Effector CD8-positive, alpha-beta T cell (primary cell): ENCODE data around the gene PCSK5.
"Not testable (repeated sequence)": the region's sequence is repeated elsewhere in the genome, so short reads cannot be mapped to it uniquely, and the experiment has no call there.

Experiments used
- DNase-seq: peaks from one replicate; lab custom pipeline; 2025; lab: John Stamatoyannopoulos, UW
- total RNA-seq, 4 experiments: gene quantifications; one replicate each; lab custom pipeline; 2026; lab: John Stamatoyannopoulos, UW

Gene PCSK5
- total RNA-seq = 0.91 to 6.7 (median 3.3) reads per million in 4 experiments

DNA sequence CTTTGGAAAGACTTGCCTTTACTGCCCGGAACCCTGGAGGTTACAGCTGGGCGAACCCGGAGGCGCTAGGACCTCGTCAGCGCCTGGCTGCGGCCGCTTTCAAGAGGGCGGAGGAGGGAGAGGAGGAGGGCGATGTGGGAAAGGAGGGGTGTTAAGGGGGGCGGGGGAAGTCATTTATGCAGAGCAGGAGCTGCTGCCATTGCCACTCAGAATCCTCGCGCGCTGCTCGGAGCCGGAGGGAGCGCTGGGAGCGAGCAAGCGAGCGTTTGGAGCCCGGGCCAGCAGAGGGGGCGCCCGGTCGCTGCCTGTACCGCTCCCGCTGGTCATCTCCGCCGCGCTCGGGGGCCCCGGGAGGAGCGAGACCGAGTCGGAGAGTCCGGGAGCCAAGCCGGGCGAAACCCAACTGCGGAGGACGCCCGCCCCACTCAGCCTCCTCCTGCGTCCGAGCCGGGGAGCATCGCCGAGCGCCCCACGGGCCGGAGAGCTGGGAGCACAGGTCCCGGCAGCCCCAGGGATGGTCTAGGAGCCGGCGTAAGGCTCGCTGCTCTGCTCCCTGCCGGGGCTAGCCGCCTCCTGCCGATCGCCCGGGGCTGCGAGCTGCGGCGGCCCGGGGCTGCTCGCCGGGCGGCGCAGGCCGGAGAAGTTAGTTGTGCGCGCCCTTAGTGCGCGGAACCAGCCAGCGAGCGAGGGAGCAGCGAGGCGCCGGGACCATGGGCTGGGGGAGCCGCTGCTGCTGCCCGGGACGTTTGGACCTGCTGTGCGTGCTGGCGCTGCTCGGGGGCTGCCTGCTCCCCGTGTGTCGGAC is at the start of gene PCSK5:
Gene PCSK5, plus strand, starts transcription at position 202 of the 805 bp plus-strand sequence. Its CDS starts 509 bp downstream, at position 711.
- peak; percentile 83 for DNase-seq

DNA sequence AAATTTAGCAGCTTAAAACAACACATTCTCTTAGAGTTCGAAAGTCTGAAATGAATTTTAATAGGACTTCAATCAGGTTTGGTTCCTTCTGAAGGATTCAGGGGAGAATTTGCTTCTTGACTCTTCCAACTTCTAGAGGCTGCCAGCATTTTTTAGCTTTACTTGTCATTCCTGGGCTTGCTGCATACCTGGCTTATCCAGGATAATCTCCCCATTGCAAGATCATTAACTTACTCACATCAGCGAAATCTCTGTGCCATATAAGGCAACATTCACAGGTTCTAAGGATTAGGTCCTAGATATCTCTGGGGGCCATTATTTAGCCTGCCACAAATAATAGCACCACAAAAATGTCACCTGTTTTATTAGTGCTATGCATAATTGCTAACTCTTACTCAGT is 46.2 kb upstream of the PCSK5 start:
- DNase-seq = no peak

DNA sequence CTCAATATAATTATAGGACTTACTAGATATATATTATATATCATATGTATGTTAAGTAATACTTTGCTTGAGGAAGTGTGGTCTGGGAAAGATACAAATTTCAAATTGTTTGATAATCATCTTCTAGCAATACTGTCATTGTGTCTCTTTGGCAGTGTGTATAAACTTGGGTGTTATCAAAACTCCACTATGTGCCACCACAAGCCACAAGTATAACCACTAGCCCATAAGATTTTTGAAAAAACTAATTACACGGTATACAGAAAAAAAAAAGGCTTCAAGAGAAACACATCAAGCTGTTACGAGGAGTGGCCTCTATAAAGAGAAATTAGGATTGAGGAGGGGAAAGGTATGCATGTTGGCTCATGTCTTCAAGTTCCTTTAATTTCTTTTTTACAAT is 44.7 kb upstream of the PCSK5 start:
- no peak for DNase-seq

DNA sequence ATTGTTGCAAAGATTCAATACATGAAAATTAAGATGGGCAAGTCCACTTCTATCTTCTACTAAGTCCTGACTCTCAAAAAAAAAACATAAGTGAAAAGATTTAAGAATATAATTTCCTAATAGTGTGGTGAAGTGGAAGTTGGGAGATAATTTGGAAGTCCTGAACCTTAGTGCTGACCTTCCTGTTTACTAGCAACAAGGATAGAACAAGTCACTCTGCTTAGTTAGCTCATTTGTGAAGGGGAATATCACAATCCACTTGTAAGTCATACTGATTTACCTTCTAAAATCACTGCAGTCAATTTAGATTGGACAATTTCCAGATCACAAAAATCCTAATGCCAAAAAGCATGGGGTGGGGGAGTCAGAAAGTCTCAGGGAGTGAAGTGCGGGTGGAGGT is 43.4 kb upstream of the PCSK5 start:
- no peak for DNase-seq

DNA sequence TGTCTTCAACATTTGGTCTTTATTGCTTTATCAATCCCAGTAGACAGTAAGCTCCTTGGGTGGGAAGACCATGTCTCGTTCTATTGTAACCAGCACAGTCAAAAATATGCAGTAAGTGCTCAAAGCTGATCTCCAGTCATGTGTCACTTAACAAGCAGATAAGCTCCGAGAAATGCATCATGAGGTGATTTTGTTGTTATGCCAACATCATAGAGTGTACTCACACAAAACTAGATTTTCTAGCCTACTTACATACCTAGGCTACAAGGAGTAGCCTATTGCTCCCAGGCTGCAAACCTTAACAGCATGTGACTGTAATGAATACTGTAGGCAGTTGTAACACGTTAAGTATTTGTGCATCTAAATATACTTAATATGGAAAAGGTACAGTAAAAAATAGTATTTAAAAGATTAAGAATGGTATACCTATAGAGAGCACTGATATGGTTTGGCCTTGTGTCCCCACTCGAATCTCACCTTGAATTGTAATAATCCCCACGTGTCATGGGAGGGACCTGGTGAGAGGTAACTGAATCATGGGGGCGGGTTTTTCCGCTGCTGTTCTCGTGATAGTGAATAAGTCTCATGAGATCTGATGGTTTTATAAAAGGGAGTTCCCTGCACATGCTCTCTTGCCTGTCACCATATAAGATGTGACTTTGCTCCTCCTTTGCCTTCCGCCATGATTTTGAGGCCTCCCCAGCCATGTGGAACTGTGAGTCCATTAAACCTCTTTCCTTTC is 39.8 kb upstream of the PCSK5 start:
- no peak for DNase-seq

DNA sequence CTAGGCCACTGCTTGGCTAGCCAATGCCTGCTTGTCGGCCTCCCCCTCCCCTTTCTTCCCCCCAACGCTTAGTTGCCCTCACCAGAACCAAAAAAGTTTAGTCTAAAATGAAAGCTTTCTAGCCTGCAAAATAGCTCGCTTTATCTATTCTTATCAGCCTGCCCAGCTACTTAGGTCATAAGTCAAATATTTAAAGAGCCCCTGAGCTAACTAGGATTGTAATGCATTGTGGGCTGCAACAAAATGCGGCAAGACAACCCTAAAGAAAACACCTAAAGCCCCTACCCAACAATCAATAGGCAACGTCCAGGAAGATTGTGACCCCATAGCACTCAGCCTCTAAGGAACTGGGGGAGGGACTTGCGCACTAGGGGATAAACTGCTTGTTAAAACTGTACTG is 38.6 kb upstream of the PCSK5 start:
- no peak for DNase-seq

DNA sequence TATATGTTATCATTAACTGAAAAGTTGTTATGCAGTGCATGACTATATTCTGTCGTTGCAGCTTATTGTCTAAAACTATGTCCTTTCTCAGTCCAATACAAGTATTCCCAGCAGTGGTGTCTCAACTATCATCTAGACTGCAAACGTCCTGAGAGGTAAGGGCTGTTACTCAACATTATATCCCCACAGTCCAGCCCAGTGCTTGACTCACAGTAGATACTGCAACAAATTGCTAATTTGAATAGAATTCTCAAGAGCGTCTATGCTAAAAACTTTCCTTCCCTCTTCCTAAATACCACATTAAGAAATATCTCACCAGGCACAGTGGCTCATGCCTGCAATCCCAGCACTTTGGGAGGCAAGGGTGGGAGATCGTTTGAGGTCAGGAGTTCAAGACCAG is 37.7 kb upstream of the PCSK5 start:
- no peak for DNase-seq

DNA sequence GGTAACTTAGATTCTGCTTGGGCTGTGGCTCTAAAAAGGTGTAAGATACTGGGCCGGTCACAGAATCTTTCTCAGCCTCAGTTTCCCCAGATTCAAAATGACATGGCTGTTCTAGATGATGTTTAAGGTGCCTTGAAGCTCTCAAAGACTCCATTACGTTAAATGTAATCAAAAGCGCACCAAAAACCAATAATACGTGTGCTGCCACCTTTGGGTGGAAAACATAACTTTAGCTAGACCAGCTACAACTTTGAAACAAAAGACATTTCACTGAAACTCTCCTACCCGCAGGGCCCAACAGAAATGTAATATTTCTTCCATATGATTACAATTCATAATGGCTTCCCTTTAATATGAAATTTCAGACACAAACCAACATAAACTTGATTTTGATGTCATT is 35.0 kb upstream of the PCSK5 start:
- DNase-seq = no peak

DNA sequence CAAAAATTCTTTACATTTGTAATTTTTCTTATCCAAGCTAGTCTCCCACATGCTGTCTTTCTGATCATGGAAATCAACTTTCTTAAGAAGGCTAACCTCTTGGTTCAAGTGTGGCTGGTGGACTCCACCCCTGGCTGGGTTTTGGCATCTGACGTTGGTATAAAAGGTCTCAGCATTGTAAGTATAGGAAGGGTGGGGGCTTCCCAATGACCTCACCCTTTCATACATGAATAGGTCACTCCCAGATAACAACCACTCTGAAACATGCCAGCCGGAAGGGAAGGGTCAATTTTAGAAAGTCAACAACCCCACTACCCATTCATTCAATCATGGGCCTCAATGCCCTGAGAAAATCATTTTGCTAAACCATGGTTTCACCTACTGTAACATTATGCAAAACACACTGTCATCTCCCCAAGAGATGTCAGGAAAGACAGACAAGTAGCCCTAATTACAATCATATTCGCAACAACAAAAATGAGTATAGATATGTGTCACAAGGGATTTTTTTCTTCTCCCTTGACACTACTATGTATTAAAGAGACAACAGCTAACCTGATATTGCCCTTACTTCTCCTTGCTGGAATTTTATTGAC is 31.9 kb upstream of the PCSK5 start:
- no peak for DNase-seq

DNA sequence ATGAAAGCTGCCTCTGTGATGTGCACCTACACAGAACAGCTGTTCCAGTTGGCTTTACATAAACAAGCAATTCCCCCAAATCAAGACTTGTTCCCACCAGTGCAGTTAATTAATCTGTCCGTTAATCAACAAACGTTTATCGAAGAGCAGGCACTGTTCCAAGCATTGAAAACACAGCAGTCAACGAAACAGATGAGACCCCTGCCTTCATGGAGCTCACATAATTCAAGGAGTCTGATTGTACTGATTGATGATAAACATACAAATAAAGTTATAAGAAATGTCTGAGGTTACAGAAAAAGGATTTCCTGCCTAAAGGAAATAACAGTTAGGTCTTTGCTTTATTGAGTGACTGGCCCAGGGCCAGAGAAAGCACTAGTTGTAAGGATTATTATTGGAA is 26.2 kb upstream of the PCSK5 start:
- no peak for DNase-seq

DNA sequence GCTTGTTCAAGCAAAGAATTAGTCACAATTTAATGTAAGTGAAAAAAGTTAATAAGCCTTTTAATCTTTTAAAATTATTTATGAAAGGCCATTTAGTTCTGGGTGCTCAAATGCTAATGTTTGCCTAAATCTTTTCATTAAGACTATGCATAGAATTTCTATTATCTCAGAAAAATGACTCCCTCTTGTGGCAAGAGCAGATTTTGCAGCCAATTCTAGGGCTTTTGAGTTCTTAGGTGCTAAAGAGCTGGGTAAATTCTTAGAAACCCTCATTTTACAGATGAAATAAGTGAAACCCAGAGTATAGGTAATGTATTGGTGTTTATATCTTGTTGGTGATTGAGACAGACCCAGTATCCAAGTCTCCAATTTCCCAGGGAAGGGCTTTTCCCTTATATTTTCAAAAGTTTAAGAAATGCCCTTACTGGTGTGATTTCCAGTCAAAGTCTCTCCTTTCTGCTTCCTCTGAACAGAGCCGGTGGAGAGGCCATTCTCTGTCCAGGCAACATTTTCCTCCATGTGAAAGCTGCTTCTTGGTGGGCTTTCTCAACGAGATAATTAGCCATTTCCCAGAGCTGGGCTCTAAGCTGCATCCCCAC is 24.1 kb upstream of the PCSK5 start:
- peak; percentile 4 for DNase-seq

DNA sequence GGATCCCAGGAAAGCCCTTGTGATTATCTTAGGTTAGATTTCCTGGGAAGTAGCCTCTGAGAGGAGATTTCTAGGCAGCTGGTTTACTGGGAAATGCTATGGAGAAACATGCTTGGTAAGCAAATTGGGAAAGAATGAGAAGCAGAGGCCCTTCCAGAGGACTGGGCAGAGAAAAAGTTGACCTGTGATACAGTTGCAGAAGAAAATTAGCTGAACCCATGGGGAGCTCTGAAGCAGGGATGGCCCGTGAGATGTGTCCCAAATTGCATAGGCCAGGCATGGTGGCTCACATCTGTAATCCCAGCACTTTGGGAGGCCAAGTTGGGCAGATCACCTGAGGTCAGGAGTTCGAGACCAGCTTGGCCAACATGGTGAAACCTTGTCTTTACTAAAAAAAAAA is 21.9 kb upstream of the PCSK5 start:
- DNase-seq = not testable (repeated sequence)

DNA sequence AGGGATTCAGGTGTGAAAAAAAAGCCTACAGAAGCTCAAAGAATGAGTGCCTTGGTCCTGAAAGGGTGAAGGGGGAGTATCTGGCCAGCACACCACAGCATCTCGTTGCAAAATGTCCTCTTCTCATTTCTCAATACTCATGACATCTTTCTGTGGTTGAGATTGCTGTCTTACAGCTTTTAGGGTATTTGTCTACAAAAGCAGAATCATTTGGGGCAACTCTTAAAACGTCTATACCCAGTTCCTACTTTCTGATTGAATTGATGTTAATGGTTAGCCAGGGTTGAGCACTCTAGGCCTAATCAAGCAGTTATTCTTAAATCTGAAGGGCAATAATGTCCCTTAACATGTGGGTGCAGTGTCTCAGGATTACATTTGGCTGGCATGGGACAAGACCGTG is 21.2 kb upstream of the PCSK5 start:
- DNase-seq = no peak

DNA sequence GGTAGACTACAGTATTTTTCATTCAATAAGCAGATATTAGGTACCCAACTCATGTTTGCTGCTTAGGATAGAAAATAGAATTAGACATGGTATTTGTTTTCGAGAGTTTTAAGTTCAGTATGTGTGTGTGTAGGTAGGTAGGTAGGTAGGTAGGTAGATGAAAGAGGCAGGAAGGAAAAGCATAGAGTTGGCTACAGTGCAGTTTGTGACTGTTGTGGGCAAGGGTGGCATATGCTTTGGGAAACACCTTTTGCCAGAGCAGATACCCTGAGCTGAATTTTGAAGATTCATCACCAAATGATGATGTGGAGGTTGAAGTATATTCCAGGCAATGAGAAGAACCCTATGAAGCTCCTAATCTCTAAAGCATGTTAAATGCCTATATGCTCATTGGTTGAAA is 20.0 kb upstream of the PCSK5 start:
- no peak for DNase-seq

DNA sequence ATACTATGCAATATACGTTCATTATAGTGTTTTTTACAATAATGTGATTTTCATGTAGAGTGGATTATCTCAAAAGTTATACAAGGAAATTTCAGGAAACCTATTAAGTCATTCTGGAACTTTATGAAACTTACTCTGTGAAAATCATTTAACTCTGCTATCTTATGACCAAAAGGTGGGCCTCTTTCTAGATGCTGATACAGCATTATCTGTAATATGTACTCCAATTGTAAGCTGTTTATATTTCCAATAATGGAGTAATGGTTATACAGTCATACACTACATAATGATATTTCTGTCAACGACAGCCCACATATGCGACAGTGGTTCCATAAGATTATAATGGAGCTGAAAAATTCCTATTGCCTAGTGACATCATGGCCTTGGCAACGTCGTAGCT is 18.8 kb upstream of the PCSK5 start:
- no peak for DNase-seq

DNA sequence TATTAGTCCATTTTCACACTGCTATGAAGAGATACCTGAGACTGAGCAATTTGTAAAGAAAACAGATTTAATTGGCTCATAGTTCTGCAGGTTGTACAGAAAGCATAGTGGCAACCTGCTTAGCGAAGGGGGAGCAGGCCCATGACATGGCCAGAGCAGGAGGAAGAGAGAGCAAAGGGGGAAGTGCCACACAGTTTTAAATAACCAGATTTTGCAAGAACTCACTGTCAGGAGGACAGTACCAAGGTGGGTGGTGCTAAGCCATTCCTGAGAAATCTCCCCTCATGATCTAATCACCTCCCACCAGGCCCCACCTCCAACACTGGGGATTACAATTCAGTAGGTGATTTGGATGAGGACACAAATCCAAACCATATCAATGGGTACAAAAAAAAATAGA is 16.8 kb upstream of the PCSK5 start:
- no peak for DNase-seq

DNA sequence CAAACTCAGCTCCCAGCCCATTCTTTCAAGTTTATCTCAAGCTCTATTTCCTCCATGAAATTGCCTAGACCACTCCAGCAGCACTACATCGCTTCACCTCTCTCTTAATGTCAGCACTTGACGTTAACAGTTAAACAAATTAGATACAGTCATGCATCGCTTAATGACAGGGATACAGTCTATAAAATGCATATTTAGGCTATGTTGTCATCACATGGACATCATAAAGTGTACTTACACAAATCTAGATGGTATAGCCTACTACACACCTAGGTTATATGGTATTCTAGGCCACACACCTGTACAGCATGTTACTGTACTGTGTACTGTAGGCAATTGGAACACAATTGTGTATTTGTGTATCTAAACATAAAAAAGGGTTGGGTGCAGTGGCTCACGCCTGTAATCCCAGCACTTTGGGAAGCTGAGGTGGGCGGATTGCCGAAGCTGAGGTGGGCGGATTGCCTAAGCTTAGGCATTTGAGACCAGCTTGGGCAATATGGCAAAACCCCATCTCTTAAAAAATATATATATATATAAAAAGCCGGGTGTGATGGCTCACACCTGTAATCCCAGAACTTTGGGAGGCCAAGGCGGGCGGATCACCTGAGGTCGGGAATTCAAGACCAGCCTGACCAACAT is 13.4 kb upstream of the PCSK5 start:
- no peak for DNase-seq

DNA sequence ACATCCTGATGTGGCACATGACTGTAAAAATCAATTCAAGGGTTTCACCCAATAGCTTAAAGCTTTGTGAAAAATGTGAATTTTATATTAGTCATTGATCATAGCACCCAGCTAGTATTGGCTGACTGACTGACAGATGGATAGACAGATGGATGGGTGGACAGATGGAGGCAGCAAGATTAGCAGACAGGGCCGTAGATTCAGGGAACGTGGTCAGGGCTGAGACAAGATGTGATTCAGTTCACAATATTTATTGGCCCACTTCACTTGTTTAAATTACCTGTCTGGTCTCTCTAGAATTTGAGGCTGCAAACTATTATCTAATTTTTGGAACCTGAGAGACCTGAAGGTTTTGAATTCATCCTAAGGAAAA is 12.0 kb upstream of the PCSK5 start:
- DNase-seq = no peak

DNA sequence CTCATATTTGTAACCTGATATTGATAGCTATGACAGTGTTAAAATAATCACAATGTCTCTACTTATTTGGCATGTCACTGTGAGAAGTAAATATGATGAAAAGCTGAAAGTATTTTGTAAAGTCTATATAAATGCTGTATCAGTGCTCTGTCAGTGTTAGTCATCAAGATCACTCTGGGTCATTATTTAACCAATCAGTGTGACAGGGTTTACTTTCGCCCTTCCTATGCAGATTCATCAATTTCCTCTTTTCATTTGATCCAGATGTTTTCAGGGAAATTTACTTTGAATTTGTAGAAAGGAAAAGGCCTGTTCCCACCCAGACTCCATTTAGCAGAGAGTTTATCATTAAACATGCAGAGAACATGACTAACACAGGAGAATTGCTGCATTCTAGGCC is 9.9 kb upstream of the PCSK5 start:
- no peak for DNase-seq

DNA sequence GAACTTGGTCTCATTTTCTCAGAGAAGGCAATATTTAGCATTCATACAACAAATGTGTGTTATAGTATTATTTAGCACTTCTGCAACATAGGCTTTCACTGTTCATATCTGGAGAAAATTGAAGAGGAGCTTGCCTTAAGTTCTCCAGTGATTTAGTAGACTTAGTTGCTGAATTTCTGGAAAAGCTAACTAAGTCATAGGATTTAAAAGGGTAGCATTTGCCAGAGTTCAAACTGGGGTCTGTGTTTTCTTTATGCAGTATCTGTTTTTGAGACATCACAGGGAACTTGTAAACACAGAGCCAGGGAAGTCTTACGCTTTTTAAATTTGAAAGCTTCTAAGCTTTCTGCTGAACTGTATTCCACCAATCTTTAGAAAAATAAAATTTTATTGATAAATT is 8.7 kb upstream of the PCSK5 start:
- DNase-seq = no peak

DNA sequence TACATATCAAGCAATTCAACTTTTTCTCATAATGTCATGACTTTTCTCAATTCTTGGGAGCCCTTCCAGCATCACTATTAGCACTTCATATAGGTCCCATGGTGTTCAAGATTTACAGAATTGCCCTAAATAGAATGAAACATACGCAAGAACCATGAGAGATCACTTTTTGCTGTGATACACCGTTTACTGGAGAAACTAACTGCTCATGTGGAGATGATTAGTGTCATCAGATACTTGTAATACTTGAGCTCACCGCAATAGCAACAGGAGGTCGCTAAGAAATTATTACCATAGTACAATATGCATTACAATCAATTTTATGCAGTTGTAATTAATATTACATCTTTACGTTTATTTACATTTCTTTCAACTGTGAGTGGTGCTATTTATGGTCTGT is 4.8 kb upstream of the PCSK5 start:
- DNase-seq = no peak

DNA sequence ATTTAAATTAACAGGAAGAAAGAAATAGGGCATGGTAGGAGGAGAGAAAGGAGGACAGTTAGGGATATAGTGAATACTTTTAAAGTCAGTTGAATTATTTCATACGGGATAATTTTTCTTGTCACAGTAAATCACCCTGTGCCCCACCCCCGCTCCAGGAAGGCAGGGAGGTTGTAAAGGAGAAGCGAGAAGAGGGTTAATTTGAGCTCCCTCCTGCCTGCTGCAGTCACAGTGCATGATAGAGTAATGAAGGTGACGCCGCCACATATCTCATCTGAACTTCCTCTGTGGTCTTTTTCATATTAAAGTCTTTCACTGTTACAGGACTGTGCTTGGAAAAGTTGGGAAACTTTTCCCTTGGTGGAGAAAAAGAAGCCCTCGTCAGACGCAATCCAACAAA is 896 bp upstream of the PCSK5 start:
- DNase-seq = no peak
